HG02571 (cell line): ENCODE measurements around the gene ASPDH.

Experiments
- ATAC-seq: cut with Tn5 transposase; IDR thresholded peaks from one replicate; pipeline ENCODE4 v1.9.1; 2021; ENCODE audit warnings: mild to moderate bottlenecking, moderate library complexity; ENCODE audit not compliant: unreplicated experiment

ASPDH gene

DNA sequence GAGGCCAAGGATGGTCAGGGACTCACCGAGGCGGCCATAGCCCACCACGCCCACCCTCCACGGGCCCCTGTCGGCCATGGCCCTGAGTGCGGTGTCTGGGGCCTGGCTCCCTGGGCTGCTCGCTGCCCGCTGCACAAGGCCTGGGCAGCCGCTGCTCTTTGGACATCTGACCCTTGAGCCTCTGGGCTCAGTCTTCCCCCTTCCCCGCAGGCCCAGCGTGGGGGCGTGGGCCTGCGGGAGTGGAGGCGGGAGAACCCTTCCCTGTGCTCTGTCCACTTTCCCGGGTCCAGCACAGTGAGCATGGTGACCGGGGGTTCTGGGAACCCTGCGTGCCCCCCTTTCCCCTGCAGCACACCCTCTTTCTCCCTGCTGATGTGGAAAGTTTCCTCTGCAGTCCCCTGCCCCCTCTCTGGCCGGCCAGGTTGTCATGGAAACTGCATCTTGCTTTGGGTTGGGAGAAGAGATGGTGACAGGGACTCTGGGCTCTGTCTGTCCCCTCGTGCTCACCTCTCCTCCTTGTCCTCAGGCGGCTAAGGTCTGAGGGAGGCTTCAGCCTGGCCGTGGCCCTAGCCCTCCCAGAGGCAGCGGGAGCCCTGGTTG lies at the start of gene ASPDH:
Gene ASPDH (minus strand): TSS at position 168 of the 600 bp plus-strand sequence. CDS start 90 bp downstream, at position 78.
- ATAC-seq: no peak

DNA sequence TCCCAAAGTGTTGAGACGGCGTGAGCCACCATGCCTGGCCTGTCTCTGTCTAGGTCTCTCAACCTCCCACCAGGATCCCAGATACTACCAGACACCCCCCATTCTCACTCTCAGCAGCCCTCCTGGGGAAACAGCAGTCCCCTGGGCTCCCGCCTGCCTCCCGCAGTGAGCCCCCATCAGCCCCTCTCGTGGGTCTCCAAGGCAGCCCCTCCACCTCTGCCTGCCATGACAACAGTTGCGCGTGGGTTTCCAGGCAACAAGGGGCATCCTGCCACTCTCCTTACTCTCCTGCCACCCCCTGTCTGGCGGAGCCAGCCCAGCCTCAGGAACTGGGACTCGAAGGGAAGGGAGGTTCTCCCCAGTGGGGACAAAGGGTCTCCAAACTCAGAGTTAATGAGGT lies 49.3 kb upstream of the ASPDH start:
- ATAC-seq: no peak

DNA sequence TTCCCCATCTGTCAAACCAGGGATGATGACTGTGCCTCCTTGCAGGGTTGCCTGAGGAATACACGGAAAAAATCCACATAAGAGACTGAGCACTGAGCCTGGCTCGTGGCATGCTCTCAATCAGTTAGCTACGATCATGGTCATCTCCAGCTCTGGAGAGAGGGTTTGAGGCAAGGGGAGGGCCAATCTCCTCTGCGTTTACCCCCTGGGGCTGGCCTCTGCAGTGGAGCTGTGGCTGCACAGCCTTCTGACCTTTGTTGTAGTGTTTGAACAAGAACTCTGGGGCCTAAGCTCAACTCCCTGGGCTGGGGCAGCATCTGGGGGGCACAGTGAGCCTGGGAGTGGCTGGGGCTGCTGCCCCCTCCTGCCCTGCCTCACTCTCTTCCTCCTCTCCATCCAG lies 48.6 kb upstream of the ASPDH start:
- ATAC-seq: no peak

DNA sequence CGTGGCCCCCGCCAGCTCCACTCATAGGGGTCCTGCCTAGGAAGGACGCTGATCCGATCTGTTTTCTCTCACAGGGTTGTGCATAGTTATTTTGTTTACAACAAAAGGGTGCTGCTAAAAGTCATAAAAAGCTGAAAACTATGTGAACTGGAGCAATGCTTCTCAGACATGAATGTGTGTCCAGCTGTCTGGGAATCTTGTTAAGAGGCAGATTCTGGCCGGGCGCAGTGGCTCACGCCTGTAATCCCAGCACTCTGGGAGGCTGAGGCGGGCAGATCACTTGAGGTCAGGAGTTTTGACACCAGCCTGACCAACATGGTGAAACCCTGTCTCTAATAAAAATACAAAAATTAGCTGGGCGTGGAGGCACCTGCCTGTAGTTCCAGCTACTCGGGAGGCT lies 45.9 kb upstream of the ASPDH start:
- no peak for ATAC-seq

DNA sequence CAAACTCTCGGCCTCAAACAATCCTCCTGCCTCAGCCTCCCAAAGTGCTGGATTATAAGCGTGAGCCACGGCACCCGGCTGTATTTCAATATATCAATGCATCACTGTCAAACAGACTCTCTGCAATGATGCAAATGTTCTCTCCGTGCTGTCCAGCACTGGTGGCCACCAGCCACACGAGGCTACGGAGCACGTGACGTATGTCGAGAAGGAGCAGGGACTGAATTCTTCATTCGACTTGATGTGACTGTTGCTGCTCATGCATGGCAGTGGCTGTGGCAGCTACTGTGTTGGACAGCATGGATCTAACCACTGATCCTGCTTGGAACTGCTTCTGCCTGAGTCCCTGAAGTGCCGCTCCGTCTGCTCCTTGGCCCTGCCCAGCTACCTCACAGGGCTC lies 44.7 kb upstream of the ASPDH start:
- ATAC-seq: no peak

DNA sequence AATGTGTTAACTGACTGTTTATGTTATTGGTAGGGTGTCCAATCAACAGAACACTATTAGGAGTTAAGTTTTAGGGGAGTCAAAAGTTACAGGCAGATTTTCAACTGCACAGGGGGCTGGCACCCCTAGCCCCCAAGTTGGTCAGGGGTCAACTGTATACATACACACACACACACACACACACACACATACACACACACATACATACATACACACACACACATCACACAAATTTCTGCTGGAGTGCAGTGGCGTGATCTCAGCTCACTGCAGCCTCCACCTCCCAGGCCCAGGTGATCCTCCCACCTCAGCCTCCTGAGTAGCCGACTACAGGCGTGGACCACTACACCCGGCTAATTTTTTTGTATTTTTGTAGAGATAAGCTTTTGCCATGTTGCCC lies 44.3 kb upstream of the ASPDH start:
- no peak for ATAC-seq

DNA sequence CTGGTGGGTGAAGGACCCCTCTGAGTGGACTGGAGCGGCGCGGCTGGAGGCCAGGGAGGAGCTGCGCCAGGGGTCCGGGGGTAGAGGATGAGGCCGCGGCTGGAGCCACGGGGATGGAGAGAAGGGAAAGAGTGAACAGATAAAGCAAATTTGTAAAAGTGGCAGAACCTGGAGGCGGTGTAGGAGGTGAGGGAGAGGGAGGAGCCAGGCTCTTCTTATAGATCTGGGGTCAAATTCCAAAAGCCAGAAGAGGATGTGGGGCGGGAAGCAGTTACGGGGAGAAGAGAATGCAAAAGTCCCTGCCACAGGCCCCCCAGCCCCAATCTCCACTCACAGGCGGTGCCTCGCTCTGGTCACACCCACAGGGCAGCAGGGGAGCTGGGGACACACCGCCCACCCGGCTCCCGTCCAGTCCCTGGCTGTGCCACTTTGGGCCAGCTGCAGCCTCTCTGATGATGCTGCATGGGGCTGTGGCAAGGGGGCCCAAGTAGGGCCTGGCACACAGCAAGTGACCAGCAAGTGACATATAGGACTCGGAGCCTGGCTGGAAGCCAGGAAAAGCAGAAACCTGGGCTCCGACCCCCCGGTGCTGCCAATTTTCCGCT lies 43.4 kb upstream of the ASPDH start:
- ATAC-seq: no peak

DNA sequence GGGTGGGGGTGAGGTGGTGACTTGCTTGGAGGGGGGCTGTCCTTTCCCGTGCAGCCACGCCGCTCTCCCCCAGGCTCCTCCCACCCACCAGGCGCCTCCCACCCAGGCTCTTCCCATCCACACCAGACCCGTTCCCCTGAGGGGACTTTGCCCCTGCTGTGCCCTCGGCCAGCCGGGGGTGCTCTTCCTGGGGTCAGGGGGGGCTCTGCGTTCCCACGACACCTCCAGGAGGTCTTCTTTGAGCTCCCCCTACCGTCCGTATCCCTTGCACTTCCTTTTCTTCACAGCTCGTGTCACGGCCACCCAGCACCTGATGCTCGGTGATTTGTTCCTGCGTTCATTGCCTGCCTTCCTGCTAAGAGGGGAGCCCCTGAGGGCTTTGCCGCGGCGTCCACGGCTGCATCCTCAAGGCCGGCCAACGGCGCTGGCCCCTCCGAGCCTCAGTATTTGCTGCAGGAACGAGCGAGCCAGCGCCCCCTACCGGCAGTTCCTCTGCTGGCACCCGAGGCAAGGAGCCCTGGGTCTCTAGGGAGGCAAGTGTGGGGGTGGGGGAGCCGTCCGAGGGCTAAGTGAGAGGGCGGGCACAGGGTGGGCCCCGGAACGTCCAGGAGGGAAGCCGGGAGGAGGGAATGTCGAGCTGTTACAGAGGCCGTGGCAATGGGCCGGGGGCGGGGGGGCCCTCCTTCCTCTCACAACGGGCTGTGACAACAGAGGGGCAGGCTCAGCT lies 42.7 kb upstream of the ASPDH start:
- no peak for ATAC-seq

DNA sequence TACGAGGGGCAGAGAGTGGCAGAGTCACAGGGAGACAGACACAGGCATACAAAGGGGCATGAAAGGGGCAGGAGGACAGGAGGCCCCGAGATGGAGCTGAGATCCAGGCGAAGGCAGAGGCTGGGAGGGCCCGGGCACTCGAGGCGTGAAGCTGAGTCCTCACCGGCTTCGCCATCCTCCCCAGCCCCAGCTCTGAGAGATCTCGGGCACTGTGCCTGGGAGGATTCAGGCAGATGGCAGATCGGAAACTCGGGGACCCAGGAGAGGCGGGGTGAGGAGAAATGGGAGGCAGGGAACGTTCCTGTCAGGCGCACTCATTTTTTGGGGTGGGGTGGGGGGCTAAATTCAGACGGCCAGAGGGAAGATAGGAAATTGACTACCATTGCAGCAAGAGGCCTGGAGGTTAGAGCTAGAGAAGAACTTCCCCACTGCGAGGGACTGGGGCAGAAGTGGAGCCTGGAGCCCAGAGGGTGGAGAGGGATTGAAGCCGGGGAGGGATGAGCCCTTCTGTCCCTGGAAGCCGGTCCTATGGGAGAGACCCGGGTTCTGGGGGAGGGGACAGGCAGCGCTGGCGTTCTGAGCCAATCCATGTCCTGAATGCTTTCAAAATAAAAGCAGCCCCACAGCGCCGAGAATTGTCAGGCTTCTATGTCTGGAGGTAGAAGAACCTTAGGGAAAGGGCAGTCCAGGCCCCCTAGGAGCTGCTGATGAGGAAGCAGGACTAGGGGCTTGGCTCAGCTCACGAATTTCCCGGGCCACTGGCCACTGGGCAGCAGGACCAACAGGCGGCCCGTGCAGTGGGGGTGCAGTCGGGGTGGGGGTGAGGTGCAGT lies 42.0 kb upstream of the ASPDH start:
- no peak for ATAC-seq

DNA sequence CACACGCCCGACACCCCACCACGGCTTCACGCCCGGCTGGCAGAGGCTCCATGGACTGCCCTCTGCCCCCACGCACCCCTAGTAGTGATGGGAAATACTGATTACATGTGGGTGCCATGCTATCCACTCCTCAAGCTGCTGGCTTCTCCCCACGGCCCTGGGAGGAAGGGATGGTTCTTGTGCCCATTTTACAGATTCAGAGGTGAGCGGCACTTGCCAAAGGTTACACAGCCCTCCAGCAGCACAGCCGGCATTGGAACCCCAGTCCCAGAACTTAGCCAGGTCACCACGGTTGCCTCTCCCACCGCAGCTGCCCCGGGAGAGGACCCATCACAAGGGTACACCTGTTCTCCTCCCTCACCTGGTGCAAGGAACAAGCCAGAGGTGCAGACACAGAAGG lies 41.3 kb upstream of the ASPDH start:
- no peak for ATAC-seq

DNA sequence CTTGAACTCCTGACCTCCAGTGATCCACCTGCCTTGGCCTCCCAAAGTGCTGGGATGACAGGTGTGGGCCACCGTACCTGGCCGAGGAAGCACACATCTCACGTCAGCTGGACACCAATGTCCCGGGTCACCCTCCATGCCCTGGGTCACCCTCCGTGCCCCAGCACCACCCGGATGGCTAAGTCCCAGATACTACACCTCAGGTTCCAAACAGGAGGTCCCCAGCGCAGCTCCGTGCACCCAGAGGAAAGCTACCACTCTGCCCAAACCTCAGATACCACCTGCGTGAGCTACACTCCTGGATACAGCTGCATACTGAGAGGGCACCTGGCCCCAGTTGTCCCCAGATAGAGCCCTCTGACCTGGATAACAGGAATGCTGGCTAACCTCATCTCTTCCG lies 40.5 kb upstream of the ASPDH start:
- no peak for ATAC-seq

DNA sequence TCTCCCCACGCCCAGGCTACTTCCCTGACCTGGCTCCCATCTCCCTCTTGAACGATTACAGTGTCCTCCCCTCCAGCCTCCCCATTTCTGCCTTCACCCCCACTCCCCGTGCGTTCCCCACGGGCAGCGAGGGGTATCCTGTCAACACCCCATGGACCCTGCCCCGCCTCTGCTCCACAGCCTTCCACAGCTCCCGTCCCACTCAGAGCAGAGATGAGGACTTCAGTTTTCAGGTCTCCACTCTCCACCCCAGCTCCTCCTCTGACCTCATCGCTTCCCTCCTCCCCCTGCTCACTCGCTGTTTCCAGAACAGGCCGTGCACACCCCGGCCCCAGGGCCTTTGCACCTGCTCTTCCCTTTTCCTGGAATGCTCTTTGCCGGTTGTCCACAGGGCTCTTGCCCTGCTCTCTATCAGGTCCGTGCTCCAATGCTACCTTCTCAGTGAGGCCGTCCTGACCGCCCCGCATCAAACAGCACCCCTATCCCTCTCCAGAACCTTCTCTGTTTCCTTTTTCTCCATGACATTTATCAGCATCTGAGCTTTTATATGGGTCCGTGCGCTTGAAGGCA lies 39.5 kb upstream of the ASPDH start:
- ATAC-seq: no peak

DNA sequence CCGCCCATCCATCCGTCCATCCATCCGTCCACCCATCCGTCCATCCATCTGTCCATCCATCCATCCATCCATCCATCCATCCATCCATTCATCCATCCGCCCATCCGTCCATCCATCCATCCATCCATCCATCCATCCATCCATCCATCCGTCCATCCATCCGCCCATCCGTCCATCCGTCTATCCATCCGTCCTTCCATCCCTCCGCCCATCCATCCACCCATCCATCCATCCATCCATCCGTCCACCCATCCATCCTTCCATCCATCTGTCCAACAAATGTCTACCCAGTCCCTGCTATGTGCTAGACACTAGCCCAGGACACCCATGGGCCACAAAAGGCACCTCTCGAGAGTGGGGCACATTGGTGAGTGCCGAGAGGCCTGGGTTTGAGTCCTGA lies 38.8 kb upstream of the ASPDH start:
- ATAC-seq: no peak

DNA sequence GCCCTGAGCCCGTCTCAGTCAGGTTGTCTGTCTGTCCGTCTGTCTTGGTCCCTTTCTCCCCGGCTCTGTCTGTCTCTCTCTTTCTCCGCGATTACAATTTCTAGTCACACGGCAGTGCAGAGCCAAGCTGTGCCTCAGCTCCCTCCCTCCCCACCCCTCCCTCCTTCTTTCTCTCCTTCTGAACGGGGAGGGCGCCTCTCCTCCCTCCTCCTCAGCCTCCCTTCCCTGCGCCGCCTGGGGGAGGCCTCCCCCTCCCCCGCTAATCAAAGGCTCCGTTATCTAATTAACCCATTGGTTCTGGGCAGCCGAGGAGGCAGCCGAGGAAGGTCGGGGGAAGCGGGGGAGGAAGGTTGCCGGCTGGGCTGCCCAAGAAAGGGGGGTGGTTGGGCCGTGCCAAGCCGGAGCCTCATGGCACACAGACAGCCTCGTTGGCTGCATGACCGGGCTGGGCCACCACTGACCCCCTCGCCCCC lies 38.0 kb upstream of the ASPDH start:
- ATAC-seq: no peak

DNA sequence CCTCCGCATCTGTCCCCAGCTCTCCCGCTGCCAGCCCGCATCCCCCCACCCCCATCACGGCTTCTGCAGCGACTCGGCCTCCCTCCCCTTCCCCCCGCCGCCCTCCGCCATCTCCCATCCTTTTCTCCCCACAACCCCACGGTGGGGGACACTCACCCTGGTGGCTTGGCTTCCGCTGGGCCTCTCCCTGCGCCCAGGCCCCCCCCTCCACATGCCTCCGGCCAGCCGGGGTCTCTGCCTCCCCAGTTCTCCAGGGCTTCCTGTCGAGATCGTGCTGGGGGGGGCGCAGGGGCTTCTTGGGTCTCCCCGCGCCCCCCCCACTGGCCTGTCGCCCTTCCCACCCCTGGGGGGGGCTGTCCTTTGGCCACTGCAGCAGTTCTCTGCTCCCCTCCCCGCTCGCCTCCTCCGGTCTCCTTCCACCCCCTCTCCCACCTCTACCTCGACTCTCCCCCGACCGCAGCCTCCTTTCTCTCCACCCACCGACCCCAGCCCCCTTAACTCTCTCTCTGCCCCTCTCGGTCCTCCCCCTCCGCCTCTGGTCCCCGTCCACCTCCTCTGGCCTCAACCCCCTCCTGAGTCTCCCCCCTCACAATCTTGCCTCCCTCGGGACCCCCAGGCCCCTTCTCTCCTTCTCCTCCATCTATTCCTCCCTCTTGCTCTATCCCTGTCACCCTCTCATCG lies 37.5 kb upstream of the ASPDH start:
- no peak for ATAC-seq

DNA sequence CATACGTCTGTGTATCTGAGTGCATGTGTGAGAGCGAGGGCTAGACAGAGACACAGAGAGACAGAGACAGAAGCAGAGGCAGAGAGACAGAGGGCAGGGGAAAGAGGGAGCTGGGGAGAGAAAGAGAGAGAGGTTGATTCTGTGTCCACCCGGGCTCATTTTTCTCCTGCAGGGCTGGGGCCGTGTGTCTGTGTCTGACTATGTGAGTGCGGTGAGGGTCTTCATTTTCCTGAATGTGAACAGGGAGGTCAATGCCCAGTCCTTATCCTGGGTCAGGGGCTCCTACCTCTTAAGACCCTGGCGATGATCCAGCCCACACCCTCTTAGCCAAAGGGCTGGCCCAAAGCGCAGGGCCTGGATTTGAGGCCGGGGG lies 36.9 kb upstream of the ASPDH start:
- ATAC-seq: no peak

DNA sequence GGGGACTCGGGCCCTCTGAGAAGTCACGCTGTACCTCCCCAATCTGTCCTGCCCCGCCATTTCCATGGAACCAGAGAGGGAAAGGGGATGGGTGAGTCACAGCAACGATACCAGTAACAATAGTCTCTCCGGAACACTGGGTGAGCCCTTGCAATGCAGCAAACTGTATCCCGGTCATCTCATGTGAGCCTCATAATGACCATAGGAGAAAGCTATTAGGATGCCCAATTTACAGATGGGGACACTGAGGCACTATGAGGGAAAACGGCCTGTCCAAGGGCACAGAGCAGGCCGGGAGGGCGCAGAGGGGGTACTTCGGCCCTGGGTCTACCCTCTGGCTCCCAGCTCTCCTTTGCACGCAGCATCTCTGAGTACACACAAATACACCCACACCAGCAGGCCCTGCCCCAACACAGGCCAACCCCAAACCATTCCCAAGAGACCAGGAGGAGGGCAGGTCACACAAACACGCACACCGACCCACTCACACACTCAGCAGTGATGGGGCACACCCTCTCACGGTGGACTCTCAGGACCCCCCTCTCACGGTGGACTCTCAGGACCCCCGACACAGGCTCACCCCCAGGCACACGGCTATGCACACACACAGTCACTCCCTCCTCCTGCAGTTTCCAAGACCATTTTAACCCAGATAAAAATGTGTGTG lies 36.3 kb upstream of the ASPDH start:
- no peak for ATAC-seq

DNA sequence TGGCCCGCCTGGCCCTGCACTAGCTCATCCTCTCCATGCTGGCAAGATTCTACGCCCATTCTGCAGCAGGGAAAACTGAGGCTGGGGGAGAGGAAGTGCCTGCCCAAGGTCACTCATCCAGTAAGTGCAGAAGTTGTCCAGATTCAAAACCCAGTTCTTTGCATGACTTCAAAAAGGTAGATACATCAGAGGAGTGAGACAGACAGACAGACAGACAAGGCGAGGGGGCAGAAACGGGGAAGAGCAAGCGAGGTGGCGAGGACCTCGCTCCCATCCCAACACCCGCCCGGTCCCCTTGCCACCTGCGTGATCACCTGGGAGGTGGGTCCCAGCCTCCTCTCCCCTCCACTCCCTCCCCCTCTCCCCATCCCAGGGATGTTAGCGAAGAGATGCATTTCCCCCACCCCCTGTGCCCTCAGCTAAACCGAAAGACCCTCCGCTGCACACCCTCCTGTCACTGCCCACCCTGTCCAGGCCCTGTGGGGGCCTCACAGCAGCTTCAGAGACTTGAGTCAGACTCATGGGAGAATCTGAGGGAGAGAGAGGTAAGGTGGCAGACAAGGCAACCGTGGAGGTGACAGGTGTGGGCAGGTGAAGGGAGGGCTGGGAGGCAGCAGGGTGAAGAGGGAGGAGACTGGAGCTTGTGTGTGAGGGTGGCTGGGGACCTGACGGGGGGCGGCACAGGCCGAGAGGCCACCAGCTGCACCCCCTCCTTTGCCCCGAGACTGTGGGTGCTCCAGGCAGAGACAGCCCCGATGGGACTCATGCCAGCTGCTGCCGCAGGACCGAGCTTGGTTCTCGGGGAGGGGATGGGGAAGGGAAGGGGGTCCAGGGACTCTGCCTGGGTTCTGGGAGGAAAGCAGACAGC lies 35.6 kb upstream of the ASPDH start:
- ATAC-seq: no peak
